Measurements from ENCODE around the gene USP37. TPM values are rescaled to one million over a fixed set of nuclear protein-coding genes. Genes with fewer than 3 reads are reported as not detected.

The USP37 gene
- total and polyA plus RNA-seq, 8 donors, result 13.0 to 21.9 (median 19.3) TPM

- Histone ChIP-seq H3K4me3 (no peak overlapping the region), H3K4me1 (peaks cover 5 to 14% of the 10 kb centered on the region in 2 donors), H3K36me3 (peaks cover 0 to 29% of the 10 kb centered on the region in 2 donors), H3K27ac (peak overlapping the region; percentile 59 to 62), H3K9me3 (no peaks in the 10 kb centered on the region), H3K27me3 (no peaks in the 10 kb centered on the region)
- peak; percentile 69 for ATAC-seq
- no peak for DNase-seq
- no peak for TF ChIP-seq CTCF (IDR thresholded peaks at IDR 0.05)
- intact Hi-C loops (cut with DNase I), result no loop called here
Measured at GRCh38 chr2:218500501-218501060, 67.6 kb downstream of the USP37 start.

GRCh38 chr2:218485986-218486667 lies 82.0 kb downstream of the USP37 start:
- Histone ChIP-seq H3K36me3 (peaks cover 0 to 71% of the 10 kb centered on the region in 2 donors), H3K27ac (no peak overlapping the region), H3K4me1 (no peaks in the 10 kb centered on the region), H3K4me3 (no peak overlapping the region), H3K27me3 (no peaks in the 10 kb centered on the region), H3K9me3 (no peaks in the 10 kb centered on the region)
- intact Hi-C loops (cut with DNase I), result no loop called here
- peak in 1 of 4 donors; percentile 40 for DNase-seq
- ATAC-seq, result peak; percentile 34
- no peak for TF ChIP-seq CTCF (IDR thresholded peaks at IDR 0.05)

- intact Hi-C loops (cut with DNase I), result no loop called here
- no peak overlapping the region for H3K27ac ChIP-seq
- H3K4me1 ChIP-seq, result no peaks in the 10 kb centered on the region
- no peak for DNase-seq
- H3K4me3 ChIP-seq, result no peak overlapping the region
- no peak for ATAC-seq
- no peak for TF ChIP-seq CTCF (IDR thresholded peaks at IDR 0.05)
- peaks cover 0 to 58% of the 10 kb centered on the region in 2 donors for H3K36me3 ChIP-seq
- no peaks in the 10 kb centered on the region for H3K9me3 ChIP-seq
- no peaks in the 10 kb centered on the region for H3K27me3 ChIP-seq
Measured at GRCh38 chr2:218482651-218483050, 85.5 kb downstream of the USP37 start.

- peaks cover 0 to 50% of the 10 kb centered on the region in 2 donors for H3K36me3 ChIP-seq
Measured at GRCh38 chr2:218479595-218479994, 88.6 kb downstream of the USP37 start.

More at GRCh38 chr2:218479595-218479994, 88.6 kb downstream of the USP37 start:
- ATAC-seq, result no peak
- Histone ChIP-seq H3K4me1 (no peaks in the 10 kb centered on the region), H3K4me3 (no peak overlapping the region), H3K9me3 (no peaks in the 10 kb centered on the region), H3K27me3 (no peaks in the 10 kb centered on the region), H3K27ac (no peak overlapping the region)
- no peak for DNase-seq
- TF ChIP-seq CTCF (IDR thresholded peaks at IDR 0.05), result no peak
- intact Hi-C loops (cut with DNase I), result no loop called here

Measured in left lung (tissue), 10 donors.